ENCODE results near the gene VKORC1. TPM values are rescaled to one million over a fixed set of nuclear protein-coding genes. Genes with fewer than 3 reads are reported as not detected.

Gene VKORC1
- polyA plus RNA-seq, 1 of the 3 experiments (the other 2 are of a cell fraction), result 434 TPM

- no peak for TF ChIP-seq CTCF (IDR thresholded peaks at IDR 0.05)
Measured at GRCh38 chr16:31071861-31072260, 22.7 kb downstream of the VKORC1 start (continued).

DNA sequence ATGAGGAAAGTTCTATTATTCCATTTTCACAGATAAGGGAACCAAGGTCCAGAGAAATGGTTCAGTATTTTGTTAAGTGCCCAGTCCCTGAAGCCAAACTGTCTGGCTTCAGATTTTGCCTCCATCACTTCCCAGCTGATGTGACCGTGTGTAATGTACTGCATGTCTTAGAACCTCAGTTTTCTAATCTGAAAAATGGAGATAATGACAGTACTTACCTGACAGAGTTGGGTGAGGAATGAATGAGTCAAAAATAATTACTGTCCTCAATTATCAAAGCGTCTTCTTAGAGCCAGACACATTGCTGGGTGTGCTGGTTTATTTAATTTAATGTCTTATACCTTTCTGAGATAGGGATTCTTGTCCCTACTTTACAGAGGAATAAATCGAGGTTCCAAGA is 27.3 kb downstream of the VKORC1 start:
- no peak for DNase-seq
- Histone ChIP-seq H3K9me3 (no peaks in the 10 kb centered on the region), H3K9me2 (no peaks in the 10 kb centered on the region), H3K27ac (ENCODE audit: low read depth in 2 of 2, low read length in 1 of 2) (no peak overlapping the region), H4K20me1 (ENCODE audit: insufficient read depth) (no peaks in the 10 kb centered on the region), H3K4me3 (ENCODE audit: low read depth in 2 of 2, low read length in 1 of 2) (no peak overlapping the region), H3K27me3 (ENCODE audit: insufficient read depth) (no peaks in the 10 kb centered on the region), H3K4me1 (ENCODE audit: control insufficient read depth in 1 of 2, insufficient read depth in 2 of 2, low read depth in 1 of 2, low read length in 1 of 2) (peaks cover 3 to 17% of the 10 kb centered on the region in 2 experiments; a peak in 3 of 4 replicates), H3K79me2 (ENCODE audit: insufficient read depth) (peaks cover 96% of the 10 kb centered on the region), H3K4me2 (no peak overlapping the region), H3K9ac (no peak overlapping the region), H3K36me3 (replicated peaks in 1 of 2; ENCODE audit: control insufficient read depth in 1 of 2, insufficient read depth in 2 of 2, low read length in 1 of 2) (peaks cover 0 to 8% of the 10 kb centered on the region in 2 experiments), H2AFZ (ENCODE audit: low read depth) (no peak overlapping the region), H3F3A (replicated peaks; ENCODE audit: insufficient read depth) (peaks cover 12% of the 10 kb centered on the region)
- ChIA-PET CTCF (interaction anchor here (0.8 kb wide), 1 partner anchor 82 kb away, joined by 3 read pairs; no protein-coding TSS in a partner anchor), POLR2A (no interaction called here)
- TF ChIP-seq NFIC (IDR thresholded peaks at IDR 0.05; ENCODE audit: borderline replicate concordance), result no peak
- TF ChIP-seq, protein P1, sequence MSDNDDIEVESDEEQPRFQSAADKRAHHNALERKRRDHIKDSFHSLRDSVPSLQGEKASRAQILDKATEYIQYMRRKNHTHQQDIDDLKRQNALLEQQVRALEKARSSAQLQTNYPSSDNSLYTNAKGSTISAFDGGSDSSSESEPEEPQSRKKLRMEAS (IDR thresholded peaks at IDR 0.05; ENCODE audit: low read depth), result no peak
- no peak for TF ChIP-seq RFX5 (IDR thresholded peaks at IDR 0.05; ENCODE audit: low read length)
- no peak for TF ChIP-seq JUND (IDR thresholded peaks at IDR 0.05)
- TF ChIP-seq FOXM1 (IDR thresholded peaks at IDR 0.05; ENCODE audit: low read depth), result no peak
- TF ChIP-seq YY1 (IDR thresholded peaks at IDR 0.05; ENCODE audit: low read depth), result no peak
- no peak for TF ChIP-seq ZBTB33 (IDR thresholded peaks at IDR 0.05; ENCODE audit: borderline replicate concordance, low read depth)
- no peak for TF ChIP-seq PBX3 (IDR thresholded peaks at IDR 0.05)
- no peak for TF ChIP-seq REST (IDR thresholded peaks at IDR 0.05; ENCODE audit: low read depth, low read length)
- no peak for TF ChIP-seq RXRA (IDR thresholded peaks at IDR 0.05; ENCODE audit: borderline replicate concordance, low read depth)
- TF ChIP-seq TCF12 (IDR thresholded peaks at IDR 0.05), result no peak
- WGBS (ENCODE audit: low lambda C conversion rate), result 94% methylated on average over 3 of the region's 3 CpGs

All from SK-N-SH (cell line).